ENCODE data around the gene ARPC1B. TPM values are rescaled to one million over a fixed set of nuclear protein-coding genes. Genes with fewer than 3 reads are reported as not detected.

The ARPC1B gene
- total and polyA plus RNA-seq, 9 of the 15 experiments (the other 6 are each of a cell fraction or from before 2014, with no cell fraction given), result 6.7 to 357 (median 211) TPM

GRCh38 chr7:99407872-99408378, 33.4 kb downstream of the ARPC1B start (continued):
- TF ChIP-seq ZBTB2 (IDR thresholded peaks at IDR 0.05) (no peak), ADNP (tag; IDR thresholded peaks at IDR 0.05) (no peak), ARID2 (IDR thresholded peaks at IDR 0.05) (no peak), DIDO1 (tag; IDR thresholded peaks at IDR 0.05; ENCODE audit: low read depth) (no peak), TCF7 (IDR thresholded peaks at IDR 0.05; ENCODE audit: borderline replicate concordance) (no peak), RNF2 (IDR thresholded peaks at IDR 0.05) (no peak), SRSF3 (IDR thresholded peaks at IDR 0.05; ENCODE audit: insufficient read depth, low read length) (0 out of 2 replicates have a peak, but pooled peaks have one; percentile 75), SNIP1 (IDR thresholded peaks at IDR 0.05; ENCODE audit: low read depth) (no peak), CREB1 (IDR thresholded peaks at IDR 0.05) (no peak), CREB1 (CRISPR knock-in tag; IDR thresholded peaks at IDR 0.05) (no peak), XRCC3 (IDR thresholded peaks at IDR 0.05) (no peak), ZNF830 (CRISPR knock-in tag; IDR thresholded peaks at IDR 0.05) (no peak), ZNF3 (CRISPR knock-in tag; IDR thresholded peaks at IDR 0.05) (no peak), TFAM (CRISPR knock-in tag; conservative IDR thresholded peaks at IDR 0.05) (no peak), NELFE (IDR thresholded peaks at IDR 0.05; ENCODE audit: insufficient read depth, insufficient read length) (no peak), NKRF (IDR thresholded peaks at IDR 0.05; ENCODE audit: borderline replicate concordance) (0 out of 2 replicates have a peak, but pooled peaks have one; percentile 56), ZEB2 (IDR thresholded peaks at IDR 0.05) (no peak), EHMT2 (IDR thresholded peaks at IDR 0.05) (no peak), SMC3 (conservative IDR thresholded peaks at IDR 0.05; ENCODE audit: insufficient read depth, low read depth, low read length) (no peak), SMARCA5 (IDR thresholded peaks at IDR 0.05) (no peak), RBM17 (IDR thresholded peaks at IDR 0.05; ENCODE audit: borderline replicate concordance, low read depth, low read length) (no peak), FOXO4 (CRISPR knock-in tag; IDR thresholded peaks at IDR 0.05) (no peak), BCOR (IDR thresholded peaks at IDR 0.05) (peak; percentile 67; the same call in 1 of the 2 replicates), ELF4 (CRISPR knock-in tag; IDR thresholded peaks at IDR 0.05) (no peak), ZBTB12 (CRISPR knock-in tag; IDR thresholded peaks at IDR 0.05) (no peak), CBFB (CRISPR knock-in tag; IDR thresholded peaks at IDR 0.05) (no peak)

All from K562 (cell line).